ENCODE results near the gene ABCA8.

ABCA8 gene

DNA sequence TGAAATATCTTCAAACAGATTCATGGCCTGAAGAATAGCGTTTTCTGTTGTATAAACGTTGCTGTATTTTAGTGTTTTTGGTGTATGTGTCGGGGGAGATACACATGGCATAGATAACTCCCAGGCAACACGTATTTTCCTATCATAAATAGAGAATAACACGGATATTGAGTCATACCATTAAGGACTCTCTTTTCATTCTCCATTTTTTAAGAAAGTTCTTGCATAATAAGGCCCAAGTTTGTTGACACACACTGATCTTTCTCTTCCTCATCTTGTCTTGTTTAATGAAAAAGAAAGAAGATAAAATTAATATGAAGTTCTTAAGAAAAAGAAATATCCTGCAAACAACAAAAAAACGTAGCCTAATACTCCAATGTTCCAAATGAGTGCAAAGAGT, 13.4 kb downstream of the ABCA8 start:
- DNase-seq, result no peak

DNA sequence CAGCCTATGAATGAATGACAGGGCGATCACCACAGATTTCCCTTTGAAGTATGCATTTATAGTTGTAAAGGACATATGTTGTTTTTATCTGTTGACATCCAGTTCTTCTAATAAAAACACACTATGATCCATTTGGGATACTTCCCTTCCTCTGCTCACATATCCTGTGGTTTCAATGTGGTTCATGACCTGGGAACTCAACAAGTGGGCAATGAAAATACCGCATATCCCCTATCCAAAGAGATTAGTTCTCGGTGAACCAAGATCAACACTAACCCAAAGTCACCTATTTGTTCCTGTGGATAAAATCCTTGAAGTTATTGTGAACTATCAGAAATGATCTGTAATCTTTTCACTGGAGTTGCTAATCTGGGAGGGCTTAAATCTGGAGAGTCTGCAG, 16.0 kb downstream of the ABCA8 start:
- DNase-seq, result no peak

DNA sequence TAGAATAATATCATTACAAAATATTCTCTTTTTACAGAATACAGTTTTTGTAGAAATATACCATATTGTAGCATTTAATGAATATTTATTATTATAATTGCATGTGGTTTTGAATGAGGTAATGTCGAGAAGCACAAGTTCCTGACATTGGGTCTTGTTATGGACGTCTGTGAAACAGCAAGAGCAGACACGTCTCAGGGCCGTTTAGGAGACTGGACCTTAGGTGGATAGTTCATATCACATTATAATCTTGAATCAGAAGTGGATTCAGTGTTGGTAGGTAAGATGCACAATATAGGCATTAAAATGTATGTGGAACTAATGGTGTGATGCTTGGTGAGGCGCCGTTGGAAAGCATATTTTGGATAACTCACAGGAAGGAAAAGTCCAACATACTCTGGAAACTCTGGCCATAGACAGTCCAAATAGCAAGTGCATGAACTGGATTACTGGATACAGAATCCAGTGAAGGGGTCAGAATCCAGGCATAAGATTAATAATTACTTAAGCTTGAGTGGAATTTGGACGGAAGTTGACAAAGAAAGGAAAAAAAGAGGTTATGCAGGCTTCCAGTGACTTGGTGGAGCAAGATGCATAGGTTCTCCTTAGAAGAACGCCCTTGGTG, 17.2 kb downstream of the ABCA8 start:
- no peak for DNase-seq

DNA sequence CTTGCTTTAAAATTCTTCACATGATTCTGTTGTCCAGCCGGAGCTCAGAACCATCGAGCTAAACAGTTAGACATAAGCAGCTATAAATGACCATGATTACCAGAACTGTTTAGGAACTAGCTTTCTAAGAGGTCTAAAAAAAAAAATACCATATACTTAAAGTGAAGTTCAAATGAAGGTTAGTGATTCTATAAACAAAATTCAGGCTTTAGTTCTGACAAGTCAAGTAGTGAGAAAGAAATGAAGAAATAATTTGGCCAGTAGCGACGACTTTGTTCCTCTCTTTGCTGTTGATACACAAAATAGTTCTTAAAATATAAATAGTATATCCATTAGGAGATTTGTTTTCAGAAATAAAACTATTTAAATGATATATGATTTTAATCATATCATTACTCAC, 27.7 kb downstream of the ABCA8 start:
- DNase-seq, result no peak

DNA sequence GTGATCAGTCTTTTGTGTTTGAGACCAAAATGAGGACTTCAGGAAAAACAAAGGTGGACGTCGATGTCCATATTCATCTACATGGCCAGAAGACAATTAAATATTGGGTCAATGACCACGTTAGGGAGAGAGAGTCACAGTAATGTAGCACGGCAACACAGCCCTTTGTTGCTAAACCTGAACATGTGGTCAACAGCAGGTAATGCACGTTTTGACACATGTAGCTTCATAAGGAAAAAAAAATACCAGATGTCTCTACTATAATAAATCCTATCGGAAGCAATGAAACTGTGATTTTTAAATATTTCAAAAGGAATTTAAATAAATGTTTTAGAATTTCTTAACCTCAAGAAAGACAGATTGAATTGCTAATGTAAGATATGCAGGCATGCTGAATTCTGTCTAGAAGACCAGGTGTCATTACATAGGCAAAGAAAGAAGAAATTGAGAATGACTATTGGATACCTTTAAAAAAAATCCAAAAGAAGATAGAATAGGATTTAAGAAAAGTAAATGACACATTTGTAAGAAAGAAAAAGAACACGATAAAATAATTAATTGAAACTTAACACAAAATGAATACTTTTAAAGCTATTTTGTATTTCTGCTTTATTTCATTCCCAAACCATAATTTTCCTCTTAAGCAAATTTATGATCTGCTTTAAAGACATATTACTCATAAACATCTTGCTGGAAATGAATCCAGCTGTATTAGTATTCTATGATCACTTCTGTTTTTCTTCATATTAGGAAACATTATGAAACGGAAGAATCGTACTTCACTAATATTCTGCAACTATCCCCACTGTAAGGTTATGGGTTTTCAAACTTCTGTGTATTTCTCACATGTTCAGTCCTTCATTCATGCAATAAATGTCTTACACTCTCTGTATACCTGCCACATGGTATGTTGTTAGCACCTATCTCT, 30.1 kb downstream of the ABCA8 start:
- no peak for DNase-seq

DNA sequence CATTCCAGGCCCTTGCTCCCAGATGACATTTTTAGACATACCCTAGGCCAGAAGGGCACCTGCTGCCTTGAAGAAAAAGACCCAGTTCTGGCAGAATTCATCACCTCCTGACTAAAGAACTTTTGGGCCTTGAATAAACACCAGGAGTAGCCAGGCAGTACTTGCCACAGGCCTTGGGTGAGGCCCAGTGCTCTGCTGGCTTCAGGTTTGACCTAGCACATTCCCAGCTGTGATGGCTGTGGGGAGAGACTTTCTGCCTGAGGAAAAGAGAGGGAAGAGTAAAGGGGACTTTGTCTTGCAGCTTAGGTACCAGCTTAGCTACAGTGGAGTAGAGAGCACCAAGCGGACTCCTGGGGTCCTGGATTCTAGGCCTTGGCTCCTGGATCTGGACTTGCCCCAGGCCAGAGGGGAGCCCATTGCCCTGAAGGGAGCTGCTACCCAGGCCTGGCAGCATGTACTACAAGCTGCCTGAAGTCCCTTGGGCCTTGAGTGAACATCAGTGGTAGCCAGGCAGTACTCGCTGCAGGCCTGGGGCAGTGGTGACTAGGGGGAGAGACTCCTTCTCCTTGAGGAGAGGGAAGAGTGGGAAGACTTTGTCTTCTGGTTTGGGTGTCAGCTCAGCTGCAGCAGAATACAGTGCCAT, 44.3 kb downstream of the ABCA8 start:
- no peak for DNase-seq

DNA sequence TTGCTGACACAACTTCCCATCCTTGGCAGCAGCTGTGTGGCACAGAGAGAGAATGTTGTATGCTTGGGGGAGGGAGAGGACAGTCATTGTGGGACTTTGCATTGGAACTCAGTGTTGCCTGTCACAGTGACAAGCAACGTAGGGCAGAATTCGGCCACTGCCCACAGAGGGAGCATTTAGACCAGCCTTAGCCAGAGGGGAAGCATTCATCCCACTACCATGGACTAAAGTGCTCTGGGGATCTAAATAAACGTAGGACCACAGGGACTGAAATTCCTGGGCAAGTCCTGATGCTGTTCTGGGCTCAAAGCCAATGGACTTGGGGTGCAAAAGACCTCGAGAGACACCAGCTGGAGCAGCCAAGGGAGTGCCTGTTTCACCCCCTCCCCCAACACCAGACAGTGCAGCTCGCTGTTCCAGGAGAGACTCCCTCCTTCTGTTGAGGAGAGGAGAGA, 44.9 kb downstream of the ABCA8 start:
- peak; percentile 21 for DNase-seq

DNA sequence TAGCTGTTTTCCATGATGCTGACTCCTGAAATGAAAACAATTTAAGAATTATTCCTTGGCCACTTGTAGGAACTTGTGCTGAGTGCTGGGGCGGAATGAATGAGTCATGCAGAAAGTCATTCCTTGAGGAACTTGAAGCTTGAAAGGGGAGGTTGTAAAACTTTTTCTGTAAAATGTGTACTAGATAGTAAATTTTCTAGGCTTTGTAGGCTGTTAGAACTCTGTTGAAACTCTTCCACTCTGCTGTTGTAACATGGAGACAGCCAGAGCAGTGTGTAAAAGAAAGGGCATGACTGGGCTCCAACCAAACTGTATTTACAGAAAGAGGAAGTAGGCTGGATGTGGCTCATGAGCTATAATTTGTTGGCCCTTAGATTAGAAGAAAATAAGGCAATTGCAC, 46.1 kb downstream of the ABCA8 start:
- peak; percentile 95 for DNase-seq

DNA sequence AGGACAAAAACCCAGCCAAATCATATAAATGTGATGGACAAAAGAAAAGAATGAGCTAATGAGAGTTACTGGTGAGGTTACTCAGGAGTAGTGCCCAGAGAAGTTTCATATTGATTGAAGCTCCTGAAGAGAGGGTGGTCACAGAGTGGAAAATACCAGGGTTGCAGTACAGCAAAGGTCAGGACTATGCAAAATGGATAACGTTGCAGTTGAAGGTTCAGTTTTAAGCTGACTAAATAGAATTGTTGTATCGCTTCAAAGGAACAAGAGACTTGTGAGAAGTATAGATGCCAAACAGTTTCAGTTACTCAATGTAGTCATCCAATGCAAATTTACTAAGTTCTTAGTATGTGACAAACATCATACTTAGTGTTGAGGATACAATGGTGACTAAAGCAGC, 47.1 kb downstream of the ABCA8 start:
- DNase-seq, result peak; percentile 1

DNA sequence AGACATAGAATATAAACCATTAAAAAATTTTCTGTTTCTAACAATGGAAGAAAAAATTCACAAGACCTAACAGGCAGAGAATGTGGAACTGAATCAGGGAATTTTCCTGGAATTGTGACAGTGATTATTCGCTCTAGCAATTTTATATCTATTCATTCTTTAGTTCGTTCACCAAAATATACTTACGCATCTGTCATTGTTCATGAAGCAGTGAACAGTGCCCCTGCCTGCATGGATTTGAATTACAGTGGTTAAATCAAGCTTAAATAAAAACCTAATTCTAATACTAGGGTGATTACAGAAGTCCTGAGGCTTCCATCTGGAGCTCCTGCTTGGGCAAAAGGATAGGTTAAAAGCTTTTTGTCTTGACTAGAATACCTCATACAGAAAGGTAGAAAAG, 48.6 kb downstream of the ABCA8 start:
- DNase-seq, result peak; percentile 2

DNA sequence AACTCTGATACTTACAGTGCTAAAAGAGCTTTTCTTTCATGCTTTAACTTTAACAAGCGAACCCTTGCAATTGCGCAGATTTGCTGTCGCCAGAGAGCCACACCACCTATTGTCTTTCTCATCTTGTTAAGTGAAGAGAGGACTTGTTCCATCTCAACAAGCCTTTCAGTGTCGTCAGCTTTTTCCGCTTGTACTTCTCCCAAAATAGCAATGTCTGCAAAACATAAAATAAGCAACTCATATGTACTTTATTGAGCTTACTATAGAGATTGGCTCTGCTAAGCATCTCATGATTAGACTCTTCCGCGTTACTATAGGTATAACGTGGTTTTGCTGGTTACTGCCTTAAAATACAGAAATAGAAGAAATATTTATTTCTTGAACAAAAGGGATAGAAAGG, 51.9 kb downstream of the ABCA8 start:
- DNase-seq, result no peak

DNA sequence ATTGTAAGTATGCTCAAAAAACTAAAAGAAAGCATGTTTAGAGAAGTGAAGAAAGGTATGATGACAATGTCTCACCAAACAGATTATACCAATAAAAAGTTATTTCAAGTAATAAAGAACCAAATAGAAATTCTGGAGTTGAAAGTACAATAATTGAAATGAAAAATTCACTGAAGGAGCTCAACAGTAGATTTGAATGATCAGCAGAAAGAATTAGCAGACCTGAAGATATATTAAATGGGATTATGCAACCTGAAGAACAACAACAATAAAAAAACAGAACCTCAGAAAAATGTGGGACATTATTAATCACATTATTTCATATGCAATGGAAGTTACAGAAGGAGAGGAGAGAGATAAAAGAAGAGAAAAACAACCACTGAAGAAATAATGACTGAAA, 57.6 kb downstream of the ABCA8 start:
- no peak for DNase-seq

DNA sequence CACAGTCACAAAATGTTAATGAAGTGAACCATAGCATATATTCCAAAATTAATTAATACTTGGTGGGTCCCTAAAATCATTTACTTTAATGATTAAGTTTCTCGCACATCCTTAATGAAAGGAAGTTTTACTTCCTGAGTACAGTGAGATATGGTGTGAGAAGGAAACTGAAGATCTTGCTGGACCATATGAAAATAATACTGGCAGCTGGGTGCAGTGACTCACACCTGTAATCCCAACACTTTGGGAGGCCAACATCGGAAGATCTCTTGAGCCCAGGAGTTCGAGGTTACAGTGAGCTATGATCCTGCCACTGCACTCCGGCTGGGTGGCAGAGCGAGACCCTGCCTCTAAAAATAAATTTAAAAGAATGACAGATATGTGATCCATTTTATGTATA, 62.5 kb downstream of the ABCA8 start:
- DNase-seq, result no peak

DNA sequence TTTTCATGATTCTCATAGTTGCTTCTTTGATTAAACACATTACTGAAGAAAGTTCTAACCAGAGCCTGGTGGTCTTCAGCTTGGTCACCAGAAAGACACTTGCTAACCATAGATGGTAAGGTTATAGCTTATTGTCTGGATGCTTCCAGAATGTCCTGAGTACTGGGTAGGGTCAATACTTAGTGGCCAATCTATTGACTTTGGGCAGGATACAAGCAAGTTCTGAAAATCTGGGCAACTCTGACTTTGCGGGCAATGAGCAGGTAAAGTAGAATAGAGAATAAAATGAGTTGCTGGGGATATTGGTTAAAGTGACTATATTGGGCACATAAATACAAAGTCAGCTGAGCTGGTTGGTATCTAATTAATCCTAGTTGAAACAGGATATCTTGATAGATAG, 63.0 kb downstream of the ABCA8 start:
- DNase-seq, result no peak

DNA sequence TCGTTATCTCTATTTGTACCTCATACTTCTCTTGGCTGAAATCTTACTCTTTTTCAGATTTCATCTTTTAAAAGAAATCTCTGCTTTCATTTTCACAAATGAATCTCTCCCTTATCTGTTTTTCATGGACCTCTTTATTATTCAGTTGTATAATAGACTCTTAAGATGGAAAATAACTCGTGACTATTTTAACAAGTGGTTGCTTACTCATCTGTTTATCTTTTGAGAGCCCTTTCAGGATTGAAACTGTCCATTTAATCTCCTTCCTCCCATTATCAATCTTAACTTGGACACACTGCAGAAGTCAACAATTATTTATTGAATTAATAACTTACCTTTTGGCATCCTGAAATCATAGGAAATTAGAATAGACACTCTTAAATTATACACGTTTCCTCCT, 68.8 kb downstream of the ABCA8 start:
- no peak for DNase-seq

DNA sequence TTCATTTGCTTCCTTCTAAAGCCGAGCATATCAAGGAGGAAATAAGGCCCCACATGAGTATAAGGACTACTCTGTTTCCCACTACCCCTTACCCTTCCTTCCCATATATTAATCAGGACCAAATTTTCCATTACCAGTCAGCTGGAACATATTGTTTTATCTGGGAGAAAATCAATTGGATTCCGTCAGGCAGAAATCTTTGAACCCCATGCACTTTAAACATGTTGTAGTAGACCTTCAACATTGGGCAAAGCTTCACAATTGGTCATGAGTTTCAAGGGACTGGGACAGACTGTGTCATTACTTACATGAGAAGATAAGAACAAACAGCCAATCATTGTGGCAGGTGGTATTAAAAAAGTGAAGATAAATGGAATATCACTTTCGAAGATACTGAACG, 70.3 kb downstream of the ABCA8 start:
- DNase-seq, result no peak

DNA sequence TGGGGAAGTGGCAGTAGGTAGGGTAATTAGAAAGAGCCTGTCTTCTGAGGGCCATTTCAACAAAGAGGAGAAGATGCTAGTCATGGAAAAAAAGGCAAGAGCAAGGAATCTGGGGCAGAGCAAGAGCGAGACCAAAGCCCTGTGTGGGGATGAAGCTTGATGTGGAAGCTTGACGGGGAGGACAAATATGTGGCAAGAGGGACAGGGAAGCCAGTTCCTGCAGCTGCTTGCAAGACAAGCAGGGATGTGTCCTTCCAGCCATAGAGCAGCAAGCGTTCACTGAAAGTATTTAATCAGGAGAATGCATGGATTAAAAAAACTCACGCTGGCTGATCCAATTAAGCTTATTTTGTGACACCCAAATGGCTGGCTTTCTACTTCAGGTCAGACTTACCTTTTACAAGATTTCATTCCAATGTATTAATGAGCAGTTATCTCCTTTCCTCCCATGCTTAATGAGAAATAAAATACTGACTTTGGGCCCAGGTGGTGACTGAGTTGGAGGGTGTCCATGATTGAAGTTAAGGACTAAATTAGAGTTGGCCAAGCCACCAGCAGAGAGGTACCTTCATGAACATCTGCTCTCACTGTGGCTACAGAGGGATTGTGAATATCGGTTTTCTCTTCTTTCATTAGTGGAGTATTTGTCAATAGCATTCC, 76.8 kb downstream of the ABCA8 start:
- DNase-seq, result no peak

DNA sequence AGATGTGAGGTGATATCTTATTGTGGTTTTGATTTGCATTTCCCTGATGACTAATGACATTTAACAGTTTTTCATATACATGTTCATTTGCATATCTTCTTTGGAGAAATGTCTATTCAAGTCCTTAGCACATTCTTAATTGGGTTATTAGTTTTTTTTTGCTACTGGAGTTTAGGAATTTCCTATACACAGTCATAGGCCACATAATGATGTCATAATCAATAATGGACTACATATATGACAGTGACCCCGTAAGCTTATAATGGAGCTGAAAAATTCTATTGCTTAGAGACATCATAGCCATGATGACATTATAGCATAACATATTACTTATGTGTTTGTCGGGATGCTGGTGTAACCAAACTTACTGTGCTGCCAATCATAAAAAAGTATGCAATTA, 83.7 kb downstream of the ABCA8 start:
- no peak for DNase-seq

DNA sequence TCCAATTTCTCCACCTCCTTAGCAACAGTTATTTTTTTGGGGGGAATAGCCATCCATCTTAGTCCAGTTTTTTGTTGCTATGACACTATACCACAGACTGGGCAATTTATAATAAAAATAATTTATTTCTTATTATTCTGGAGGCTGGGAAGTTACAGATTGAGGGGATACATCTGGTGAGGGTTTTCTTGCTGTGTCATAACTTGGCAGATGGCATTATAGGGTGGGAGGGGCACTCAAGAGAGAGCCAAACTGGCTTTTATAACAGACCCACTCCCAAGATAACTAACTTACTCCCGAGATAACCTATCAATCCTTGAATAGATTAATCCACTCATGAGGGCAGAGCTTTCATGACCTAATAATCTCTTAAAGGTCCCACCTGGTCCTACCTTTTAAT, 84.2 kb downstream of the ABCA8 start:
- DNase-seq, result no peak

DNA sequence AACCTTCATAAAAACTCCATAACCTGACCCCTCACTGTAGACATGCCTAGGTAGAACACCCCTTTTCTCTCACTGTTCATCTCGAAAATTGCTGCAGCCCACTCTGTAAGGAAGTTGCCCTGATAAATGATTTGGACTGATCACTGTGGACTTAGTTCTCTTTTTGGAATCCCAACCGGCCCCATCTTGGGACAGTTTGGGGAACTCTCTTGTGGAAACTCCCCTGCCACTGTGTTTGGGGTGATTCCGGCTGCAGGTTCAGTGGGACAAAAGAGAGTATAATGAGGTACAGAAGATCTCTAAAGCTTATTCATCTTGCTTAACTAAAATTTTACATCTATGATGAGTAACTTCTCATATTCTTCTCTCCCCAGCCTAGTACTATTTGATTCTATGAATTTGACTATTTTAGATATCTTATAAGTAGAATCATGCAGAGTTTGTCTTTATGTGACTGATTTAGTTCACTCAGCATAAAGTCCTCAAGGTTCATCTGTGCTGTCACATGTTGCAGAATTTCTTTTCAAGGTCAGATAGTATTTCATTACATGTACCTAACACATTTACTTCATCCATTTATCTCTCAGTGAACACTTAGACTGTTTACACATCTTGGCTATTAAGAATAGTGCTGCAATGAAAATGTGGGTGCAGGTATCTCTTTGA, 84.9 kb downstream of the ABCA8 start:
- no peak for DNase-seq

DNA sequence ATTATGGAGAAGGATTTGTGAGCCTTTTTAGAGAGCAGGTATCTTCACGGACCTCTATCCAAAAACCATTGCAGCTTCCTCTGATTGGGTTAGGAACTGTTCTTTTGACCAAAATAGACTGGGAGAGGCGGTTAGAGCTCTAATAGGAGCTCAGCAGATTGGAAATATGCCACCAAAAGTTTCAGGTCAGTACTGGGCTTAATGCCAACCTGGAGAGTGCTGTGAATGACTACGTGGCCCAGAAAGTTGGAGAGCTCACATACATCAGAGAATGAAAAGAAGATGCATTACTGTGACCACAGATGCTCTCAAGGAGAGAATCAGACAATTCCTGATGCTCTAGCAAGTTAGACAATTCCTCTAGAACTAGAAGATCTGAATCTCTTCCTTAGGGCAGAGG, 86.5 kb downstream of the ABCA8 start:
- no peak for DNase-seq

DNA sequence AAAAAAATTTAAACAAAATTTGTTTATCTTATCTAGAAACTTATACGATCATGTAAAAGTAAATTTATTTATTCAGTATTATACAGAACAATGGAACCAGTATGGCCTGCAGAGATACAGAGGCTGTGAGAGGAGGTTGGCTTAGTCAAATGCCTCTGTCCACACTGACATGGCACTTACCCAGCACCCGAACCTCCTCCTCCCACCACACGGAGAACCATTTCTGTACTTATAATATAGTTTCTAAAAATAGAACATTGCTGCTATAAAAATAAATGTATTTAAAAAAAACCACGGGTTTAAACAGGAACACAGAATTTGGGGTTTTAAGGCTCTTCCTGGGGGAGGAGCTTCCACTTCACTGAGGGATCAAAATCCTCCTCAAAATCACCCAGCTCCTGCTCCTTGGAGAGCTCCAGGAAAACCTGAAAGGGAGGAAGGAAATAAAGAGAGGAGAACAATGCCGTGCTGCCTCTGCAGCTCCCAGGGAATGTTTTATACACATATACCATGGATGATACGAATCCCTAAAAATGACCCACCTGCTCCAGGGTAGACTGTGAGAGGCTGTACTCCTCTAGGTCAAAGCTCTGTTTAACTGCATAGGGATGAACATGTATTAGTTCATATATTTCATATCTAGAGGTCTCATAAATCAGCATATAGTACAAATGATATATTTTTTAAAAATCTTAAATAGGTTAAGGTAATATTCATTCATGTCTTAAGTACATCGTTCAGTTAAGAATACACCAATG, 87.3 kb downstream of the ABCA8 start:
- DNase-seq, result no peak
